ENCODE measurements around the gene RNF11. TPM values are rescaled to one million over a fixed set of nuclear protein-coding genes. Genes with fewer than 3 reads are reported as not detected.

Gene RNF11
- total and polyA plus RNA-seq, 2 of the 8 experiments (the other 6 are each of a cell fraction or from before 2014, with no cell fraction given): 49.6 to 54.2 TPM

DNA sequence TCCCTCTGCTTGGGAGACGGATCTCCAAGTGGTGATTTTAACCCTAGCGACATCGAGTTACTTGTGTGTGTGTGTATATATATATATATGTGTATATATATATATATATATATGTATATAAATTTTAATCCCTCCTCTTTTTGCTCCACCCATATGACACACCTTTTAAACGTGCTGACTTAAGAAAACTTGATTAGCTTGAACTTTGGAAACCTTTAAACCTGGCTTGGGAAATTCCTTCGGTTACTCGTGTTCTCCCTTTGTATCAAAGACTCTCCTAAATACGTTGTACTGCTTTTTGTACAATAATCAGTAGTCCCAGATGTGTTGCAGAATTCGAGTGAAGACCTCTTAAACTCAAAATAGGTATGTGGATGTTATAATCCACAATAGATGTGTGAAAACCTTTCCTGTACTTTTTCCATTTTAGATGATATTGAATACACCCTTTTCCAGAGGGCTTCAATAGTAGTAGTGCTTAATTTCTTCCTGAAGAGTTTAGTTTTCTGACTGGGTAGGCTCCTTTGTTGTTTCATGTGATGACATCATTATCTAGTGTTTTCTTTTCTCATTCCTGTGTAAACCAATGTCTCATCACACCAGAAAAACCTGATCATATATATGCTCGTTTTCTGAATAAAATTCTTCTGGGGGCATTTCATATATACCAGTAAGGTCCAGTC, 1.4 kb downstream of the RNF11 start:
- no peak overlapping the region for H2AK5ac ChIP-seq (ENCODE audit: low read depth, low read length)
- H2BK120ac ChIP-seq (replicated peaks; ENCODE audit: low read depth, low read length): no peak overlapping the region
- peak overlapping the region in 3 of 4 experiments; percentile 11 to 53 (median 40); a peak in 2 of 7 replicates for H3K9ac ChIP-seq (replicated peaks in 1 of 4; ENCODE audit: extremely low read depth in 1 of 4, low read depth in 3 of 4, low read length in 3 of 4)
- H3K4ac ChIP-seq (replicated peaks; ENCODE audit: insufficient read length, low read depth, low read length): no peak overlapping the region
- peaks cover 7 to 60% of the 10 kb centered on the region in 2 experiments; a peak in 3 of 4 replicates for H3K79me2 ChIP-seq (ENCODE audit: control insufficient read depth in 1 of 2, insufficient read depth in 2 of 2, low read length in 2 of 2)
- no peak for DNase-seq (ENCODE audit: low read depth in 1 of 2, low spot score in 2 of 2)
- H3K27me3 ChIP-seq (replicated peaks in 1 of 4; ENCODE audit: control insufficient read depth in 3 of 4, extremely low read depth in 1 of 4, insufficient read depth in 3 of 4, low read length in 3 of 4): no peaks in the 10 kb centered on the region; a peak in 1 of 7 replicates
- H3K56ac ChIP-seq (replicated peaks; ENCODE audit: insufficient read length, low read depth, low read length): no peak overlapping the region
- peaks cover 3 to 10% of the 10 kb centered on the region in 2 experiments for H4K20me1 ChIP-seq (replicated peaks in 1 of 2; ENCODE audit: control insufficient read depth in 1 of 2, insufficient read depth in 2 of 2, low read length in 2 of 2)
- 42% methylated on average over 9 of the region's 9 CpGs; no CpG with 5 or more reads in 1 of the 2 experiments for whole genome bisulfite sequencing, 2 experiments (ENCODE audit: extremely low coverage in 1 of 2, insufficient coverage in 1 of 2, insufficient read length in 1 of 2, insufficient replicate concordance in 2 of 2, low coverage in 1 of 2, low lambda C conversion rate in 2 of 2, missing lambda C conversion rate in 1 of 2)
- H3K4me3 ChIP-seq (ENCODE audit: extremely low read depth in 1 of 4, insufficient read depth in 2 of 4, low read depth in 3 of 4, low read length in 4 of 4): peak overlapping the region; percentile 66 to 98 (median 85)
- H3K23ac ChIP-seq (ENCODE audit: insufficient read length): no peak overlapping the region
- H2BK15ac ChIP-seq (ENCODE audit: low read length): no peak overlapping the region
- ChIA-PET CTCF (ENCODE audit: partially characterized antibody) (interaction anchor here (1.2 kb wide), 1 partner anchor 59 kb away, joined by 5 read pairs; no protein-coding TSS in a partner anchor), POLR2A (ENCODE audit: partially characterized antibody) (interaction anchor here (1.0 to 1.1 kb wide), 2 partner anchors 11 to 15 kb away, joined by 3 to 4 read pairs; no protein-coding TSS in a partner anchor)
- no peaks in the 10 kb centered on the region for H3K9me3 ChIP-seq (ENCODE audit: insufficient read depth in 2 of 2, low read depth in 1 of 2, low read length in 1 of 2)
- H3K14ac ChIP-seq (ENCODE audit: insufficient read length): no peak overlapping the region
- FAIRE-seq: no peak
- no peak overlapping the region for H4K91ac ChIP-seq (replicated peaks; ENCODE audit: insufficient read length, low read length)
- no peak overlapping the region for H2BK5ac ChIP-seq (ENCODE audit: low read depth, low read length)
- H3K79me1 ChIP-seq (ENCODE audit: low read depth, low read length): peaks cover 6% of the 10 kb centered on the region
- H3K4me1 ChIP-seq (replicated peaks in 1 of 4; ENCODE audit: control insufficient read depth in 3 of 4, insufficient read depth in 4 of 4, low read length in 3 of 4): peaks cover 0 to 7% (median 3%) of the 10 kb centered on the region in 4 experiments; a peak in 6 of 7 replicates
- no peak overlapping the region for H4K5ac ChIP-seq (ENCODE audit: insufficient read length, low read depth, low read length)
- H3K27ac ChIP-seq (ENCODE audit: low read depth, low read length): no peak overlapping the region
- no peak overlapping the region for H2AFZ ChIP-seq (ENCODE audit: low read length)
- no peak overlapping the region for H4K8ac ChIP-seq (ENCODE audit: extremely low read depth, insufficient read depth, low read length)
- no peak overlapping the region for H2BK20ac ChIP-seq (ENCODE audit: low read length)
- H2BK12ac ChIP-seq (ENCODE audit: low read depth, low read length): no peak overlapping the region
- H3K36me3 ChIP-seq (ENCODE audit: control insufficient read depth in 2 of 4, insufficient read depth in 4 of 4, low read length in 3 of 4): no peaks in the 10 kb centered on the region; a peak in 1 of 8 replicates
- H3K18ac ChIP-seq (ENCODE audit: extremely low read depth, low read length): no peak overlapping the region
- H3K4me2 ChIP-seq (ENCODE audit: insufficient read depth in 1 of 2, low read depth in 2 of 2, low read length in 2 of 2): peak overlapping the region; percentile 77 to 90
- peaks cover 5% of the 10 kb centered on the region; the same call in 1 of the 2 replicates for H3K23me2 ChIP-seq (ENCODE audit: low read depth, low read length)
- no peak for TF ChIP-seq RXRA (IDR thresholded peaks at IDR 0.05; ENCODE audit: insufficient read depth, low read depth, low read length)
- TF ChIP-seq ASH2L (IDR thresholded peaks at IDR 0.05; ENCODE audit: low read length): no peak
- TF ChIP-seq CREB1 (IDR thresholded peaks at IDR 0.05): no peak
- TF ChIP-seq EP300 (IDR thresholded peaks at IDR 0.05; ENCODE audit: borderline replicate concordance in 1 of 2, low read depth in 2 of 2, low read length in 2 of 2): no peak
- TF ChIP-seq, protein P1, sequence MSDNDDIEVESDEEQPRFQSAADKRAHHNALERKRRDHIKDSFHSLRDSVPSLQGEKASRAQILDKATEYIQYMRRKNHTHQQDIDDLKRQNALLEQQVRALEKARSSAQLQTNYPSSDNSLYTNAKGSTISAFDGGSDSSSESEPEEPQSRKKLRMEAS (IDR thresholded peaks at IDR 0.05): no peak
- TF ChIP-seq, protein P2, sequence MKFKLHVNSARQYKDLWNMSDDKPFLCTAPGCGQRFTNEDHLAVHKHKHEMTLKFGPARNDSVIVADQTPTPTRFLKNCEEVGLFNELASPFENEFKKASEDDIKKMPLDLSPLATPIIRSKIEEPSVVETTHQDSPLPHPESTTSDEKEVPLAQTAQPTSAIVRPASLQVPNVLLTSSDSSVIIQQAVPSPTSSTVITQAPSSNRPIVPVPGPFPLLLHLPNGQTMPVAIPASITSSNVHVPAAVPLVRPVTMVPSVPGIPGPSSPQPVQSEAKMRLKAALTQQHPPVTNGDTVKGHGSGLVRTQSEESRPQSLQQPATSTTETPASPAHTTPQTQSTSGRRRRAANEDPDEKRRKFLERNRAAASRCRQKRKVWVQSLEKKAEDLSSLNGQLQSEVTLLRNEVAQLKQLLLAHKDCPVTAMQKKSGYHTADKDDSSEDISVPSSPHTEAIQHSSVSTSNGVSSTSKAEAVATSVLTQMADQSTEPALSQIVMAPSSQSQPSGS (IDR thresholded peaks at IDR 0.05; ENCODE audit: low read length): no peak
- no peak for TF ChIP-seq SIN3A (conservative IDR thresholded peaks at IDR 0.05 in 1 of 2, IDR thresholded peaks at IDR 0.05 in 1 of 2; ENCODE audit: low read depth in 1 of 2, low read length in 2 of 2)
- TF ChIP-seq JUND (IDR thresholded peaks at IDR 0.05; ENCODE audit: low read length): no peak
- no peak for TF ChIP-seq RFX5 (IDR thresholded peaks at IDR 0.05; ENCODE audit: borderline replicate concordance, low read depth, low read length)
- TF ChIP-seq POLR2AphosphoS5 (IDR thresholded peaks at IDR 0.05; ENCODE audit: low read depth, low read length): no peak
